Measurements from ENCODE around the gene ARHGEF11.

DNA sequence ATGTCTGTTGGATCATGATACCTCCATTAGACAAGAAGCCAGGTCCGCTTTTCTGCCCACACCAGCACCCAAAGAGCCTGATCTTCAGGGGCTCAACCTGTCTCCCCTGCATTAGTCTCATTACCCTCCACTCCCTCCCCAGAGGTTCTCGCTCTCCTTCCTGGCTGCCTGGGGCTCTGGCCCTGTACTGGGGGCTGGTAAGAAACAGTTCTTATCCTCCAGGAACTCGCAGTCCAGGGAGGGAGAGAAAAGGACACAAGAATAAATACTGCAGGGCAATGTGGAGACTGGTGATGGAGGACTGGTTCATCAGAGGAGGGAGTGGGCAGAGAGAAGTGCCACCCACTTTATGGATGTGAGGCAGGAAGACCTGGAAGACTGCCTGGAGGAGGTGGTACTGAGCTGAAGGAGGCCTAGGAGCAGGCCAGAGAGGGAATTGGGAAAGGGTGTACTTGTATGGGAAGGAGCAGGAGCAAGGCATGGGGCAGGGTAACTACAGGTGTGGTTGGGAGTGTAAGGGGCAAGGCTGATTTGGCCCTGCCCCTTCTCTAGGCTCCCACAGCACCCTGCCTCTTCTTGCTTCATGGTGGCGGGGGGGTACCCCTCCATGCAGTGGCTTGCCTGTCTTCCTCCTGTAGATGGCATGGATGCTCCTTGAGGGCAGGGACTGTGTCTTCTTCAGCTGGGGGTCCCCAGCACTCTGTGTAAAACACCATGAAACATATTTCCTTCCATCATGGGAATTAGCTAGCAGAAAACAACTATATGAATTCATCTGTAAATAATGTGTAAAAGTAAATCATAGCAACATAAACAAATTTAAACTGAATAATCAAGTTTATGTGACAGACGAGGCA lies 120.2 kb downstream of the ARHGEF11 start:
- no peak for TF ChIP-seq POLR2AphosphoS5 (IDR thresholded peaks at IDR 0.05)
- TF ChIP-seq, protein P1, sequence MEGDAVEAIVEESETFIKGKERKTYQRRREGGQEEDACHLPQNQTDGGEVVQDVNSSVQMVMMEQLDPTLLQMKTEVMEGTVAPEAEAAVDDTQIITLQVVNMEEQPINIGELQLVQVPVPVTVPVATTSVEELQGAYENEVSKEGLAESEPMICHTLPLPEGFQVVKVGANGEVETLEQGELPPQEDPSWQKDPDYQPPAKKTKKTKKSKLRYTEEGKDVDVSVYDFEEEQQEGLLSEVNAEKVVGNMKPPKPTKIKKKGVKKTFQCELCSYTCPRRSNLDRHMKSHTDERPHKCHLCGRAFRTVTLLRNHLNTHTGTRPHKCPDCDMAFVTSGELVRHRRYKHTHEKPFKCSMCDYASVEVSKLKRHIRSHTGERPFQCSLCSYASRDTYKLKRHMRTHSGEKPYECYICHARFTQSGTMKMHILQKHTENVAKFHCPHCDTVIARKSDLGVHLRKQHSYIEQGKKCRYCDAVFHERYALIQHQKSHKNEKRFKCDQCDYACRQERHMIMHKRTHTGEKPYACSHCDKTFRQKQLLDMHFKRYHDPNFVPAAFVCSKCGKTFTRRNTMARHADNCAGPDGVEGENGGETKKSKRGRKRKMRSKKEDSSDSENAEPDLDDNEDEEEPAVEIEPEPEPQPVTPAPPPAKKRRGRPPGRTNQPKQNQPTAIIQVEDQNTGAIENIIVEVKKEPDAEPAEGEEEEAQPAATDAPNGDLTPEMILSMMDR (IDR thresholded peaks at IDR 0.05 in 8 of 11, conservative IDR thresholded peaks at IDR 0.05 in 3 of 11): no peak

Measured in spleen (tissue), 7 donors.